NCI-H1436 treated with DMSO at 0.1 percent for 48 hours (cell line): Measurements from ENCODE around the gene TMX2.
"Not testable (repeated sequence)": the region's sequence is repeated elsewhere in the genome, so short reads cannot be mapped to it uniquely, and the experiment has no call there.

Experiments used
- DNase-seq: peaks from one replicate; lab custom pipeline; 2025; lab: John Stamatoyannopoulos, UW

Gene TMX2

DNA sequence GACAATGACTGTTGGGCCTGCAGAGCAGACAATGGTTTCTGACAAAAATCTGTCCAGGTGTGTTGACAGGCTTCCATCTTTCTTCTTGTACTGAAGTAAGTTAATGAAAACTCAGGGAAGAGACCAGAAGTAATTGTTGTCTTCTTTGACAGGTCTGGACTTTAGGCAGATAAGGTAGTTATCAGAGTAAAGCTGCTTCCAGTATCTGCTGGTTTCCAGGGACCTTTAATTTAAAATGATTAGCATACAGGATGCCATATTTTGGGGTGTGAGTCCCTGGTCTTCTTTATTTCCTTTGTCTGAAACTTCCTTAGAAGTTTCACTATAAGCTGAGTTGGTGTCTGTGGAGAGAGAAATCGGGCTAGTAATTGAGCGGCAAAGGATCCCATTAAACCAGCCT, 1.4 kb downstream of the TMX2 start:
- DNase-seq: no peak

DNA sequence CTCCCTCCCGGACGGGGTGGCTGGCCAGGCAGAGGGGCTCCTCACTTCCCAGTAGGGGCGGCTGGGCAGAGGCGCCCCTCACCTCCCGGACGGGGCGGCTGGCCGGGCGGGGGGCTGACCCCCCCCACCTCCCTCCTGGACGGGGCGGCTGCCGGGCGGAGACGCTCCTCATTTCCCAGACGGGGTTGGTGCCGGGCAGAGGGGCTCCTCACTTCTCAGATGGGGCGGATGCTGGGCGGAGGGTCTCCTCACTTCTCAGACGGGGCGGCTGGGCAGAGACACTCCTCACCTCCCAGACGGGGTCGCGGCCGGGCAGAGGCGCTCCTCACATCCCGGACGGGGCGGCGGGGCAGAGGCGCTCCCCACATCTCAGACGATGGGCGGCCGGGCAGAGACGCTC, 4.3 kb downstream of the TMX2 start:
- not testable (repeated sequence) for DNase-seq

GRCh38 chr11:57727185-57727584, 14.8 kb downstream of the TMX2 start:
- DNase-seq: no peak

GRCh38 chr11:57728829-57729228, 16.4 kb downstream of the TMX2 start:
- DNase-seq: no peak

- no peak for DNase-seq
Observed at GRCh38 chr11:57729479-57729878, 17.1 kb downstream of the TMX2 start.

- DNase-seq: no peak
Observed at GRCh38 chr11:57732661-57733060, 20.3 kb downstream of the TMX2 start.

DNA sequence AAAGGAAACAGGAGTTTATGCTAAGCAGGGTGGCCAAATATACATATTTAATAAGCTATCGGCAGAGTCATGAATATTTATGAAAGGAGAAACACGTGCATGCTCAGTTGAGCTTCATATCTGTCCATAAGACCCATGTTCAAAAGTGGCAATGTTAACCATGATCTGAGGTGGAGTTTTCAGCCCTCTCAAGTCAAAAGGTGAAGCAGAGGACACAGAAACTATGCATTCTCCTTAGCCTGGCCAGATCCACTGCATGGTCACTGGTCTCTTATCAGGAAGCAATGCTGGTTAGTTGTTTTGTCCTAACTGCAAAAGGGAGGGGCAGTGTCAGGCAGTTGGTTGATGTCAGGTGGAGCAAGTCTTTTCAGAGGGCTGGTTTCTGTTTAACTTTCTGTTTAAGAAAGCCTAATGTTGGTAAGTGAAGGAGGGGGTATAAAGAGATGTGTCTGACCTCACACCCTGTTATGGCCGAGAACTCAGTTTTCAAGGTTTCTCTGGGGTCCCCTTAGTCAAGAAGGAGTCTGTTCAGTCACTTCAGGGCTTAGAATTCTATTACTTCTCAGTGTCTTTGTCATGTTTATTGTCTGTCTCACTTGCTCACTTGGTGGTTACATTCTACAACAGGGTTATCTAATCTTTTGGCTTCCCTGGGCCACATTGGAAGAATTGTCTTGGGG, 23.4 kb downstream of the TMX2 start:
- DNase-seq: no peak

GRCh38 chr11:57741132-57742086, 29.0 kb downstream of the TMX2 start, which contains the start of gene SELENOH:
Gene SELENOH, plus strand, starts transcription at chr11:57741491. Its CDS starts 105 bp downstream, at chr11:57741596.
- peak; percentile 81 for DNase-seq

- no peak for DNase-seq
Observed at GRCh38 chr11:57742087-57742452, 29.7 kb downstream of the TMX2 start.

GRCh38 chr11:57744357-57744756, 32.0 kb downstream of the TMX2 start:
- DNase-seq: no peak

DNA sequence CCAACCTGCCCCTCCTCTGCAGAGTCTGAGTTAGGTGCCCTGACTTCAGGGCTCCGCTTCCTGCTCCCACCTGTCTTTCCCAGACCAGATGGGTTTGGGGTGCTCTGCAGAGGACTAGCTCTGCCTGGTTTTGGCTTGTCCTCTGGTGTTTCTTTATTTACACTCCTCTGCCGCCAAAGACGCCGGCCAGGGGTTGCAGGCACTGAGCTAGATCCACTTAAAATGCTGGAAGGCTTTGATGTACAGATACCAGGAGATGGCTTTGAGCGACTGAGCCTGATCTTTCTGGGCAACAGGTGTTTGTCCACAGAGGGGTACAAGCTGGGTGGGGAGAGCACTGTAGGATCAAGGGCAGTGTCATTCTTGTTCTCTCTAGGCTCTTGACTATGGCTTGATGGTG, 32.8 kb downstream of the TMX2 start:
- DNase-seq: no peak

GRCh38 chr11:57746920-57747319, 34.5 kb downstream of the TMX2 start:
- no peak for DNase-seq

GRCh38 chr11:57751176-57751575, 38.8 kb downstream of the TMX2 start:
- DNase-seq: no peak

DNA sequence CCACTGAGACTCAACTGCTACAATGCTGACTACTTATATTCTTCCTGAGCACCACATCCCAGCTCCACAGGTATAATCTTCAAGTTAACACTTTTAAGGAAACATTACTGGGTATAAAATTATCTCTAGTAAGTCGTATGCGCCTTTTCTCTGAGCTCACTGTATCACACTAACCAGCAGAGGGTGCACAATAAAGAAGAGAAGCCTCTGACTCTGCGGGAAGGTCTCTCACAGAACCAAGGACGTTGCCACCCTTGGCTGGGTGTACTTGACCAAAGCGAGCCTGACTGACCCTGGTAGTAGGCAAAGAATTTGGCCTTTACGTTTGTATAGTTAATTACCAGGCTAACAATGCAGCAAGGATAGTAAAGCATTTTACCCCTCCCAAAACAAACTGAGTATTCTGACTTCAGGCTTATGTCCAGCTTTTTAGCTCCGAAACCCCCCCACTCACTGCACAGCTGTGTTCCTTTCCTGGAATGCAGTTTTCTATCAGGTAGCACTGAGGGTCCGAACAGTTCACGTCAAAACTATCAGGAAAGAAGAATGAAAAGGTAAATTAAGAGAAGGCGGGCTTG, 39.4 kb downstream of the TMX2 start, which contains the start of gene BTBD18:
Gene BTBD18, minus strand, starts transcription at position 144 of the 578 bp plus-strand sequence. CDS start 631 bp downstream, outside the sequence.
- no peak for DNase-seq

DNA sequence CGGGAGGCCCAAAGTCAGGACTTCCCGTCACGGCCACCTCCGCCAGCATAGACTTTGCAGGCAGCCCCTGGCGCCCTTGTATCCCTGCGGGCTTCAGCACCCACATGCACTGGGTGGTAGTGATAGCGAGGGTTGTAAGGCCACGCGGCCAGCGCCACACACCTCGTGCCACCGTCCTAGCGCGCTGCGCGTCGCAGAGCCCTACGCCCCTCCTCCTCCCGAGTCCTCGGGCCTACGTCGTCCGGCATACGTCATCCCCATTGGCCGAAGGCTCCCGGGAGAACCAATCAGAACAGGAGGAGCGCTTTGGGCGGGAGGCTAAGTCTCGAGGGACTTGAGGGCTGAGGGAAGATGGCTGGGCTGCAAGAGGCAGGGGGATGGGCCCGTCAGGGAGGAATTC, 40.6 kb downstream of the TMX2 start:
- DNase-seq: no peak

DNA sequence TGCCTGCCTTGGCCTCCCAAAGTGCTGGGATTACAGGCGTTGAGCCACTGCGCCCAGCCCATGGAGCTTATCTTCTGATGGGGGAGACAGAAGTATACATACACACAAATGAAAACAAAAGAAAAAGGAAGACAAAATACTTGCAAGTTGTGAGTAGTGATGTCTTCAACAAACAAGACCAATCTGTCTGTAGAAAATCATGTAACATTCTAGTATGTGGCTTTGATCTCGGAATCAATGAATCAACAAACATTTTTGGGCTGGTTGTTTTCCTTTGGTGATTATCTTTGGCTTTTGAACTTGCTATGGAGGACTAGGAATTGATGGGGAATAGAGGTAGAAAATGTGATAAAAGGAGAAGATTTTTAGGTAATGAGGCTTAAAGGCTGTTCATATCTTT, 45.8 kb downstream of the TMX2 start:
- no peak for DNase-seq

- DNase-seq: no peak
Observed at GRCh38 chr11:57761301-57762234, 49.2 kb downstream of the TMX2 start, which contains the start of gene CTNND1. Gene CTNND1, plus strand, starts transcription at chr11:57761802. Its CDS starts 29,677 bp downstream, at chr11:57791479.

DNA sequence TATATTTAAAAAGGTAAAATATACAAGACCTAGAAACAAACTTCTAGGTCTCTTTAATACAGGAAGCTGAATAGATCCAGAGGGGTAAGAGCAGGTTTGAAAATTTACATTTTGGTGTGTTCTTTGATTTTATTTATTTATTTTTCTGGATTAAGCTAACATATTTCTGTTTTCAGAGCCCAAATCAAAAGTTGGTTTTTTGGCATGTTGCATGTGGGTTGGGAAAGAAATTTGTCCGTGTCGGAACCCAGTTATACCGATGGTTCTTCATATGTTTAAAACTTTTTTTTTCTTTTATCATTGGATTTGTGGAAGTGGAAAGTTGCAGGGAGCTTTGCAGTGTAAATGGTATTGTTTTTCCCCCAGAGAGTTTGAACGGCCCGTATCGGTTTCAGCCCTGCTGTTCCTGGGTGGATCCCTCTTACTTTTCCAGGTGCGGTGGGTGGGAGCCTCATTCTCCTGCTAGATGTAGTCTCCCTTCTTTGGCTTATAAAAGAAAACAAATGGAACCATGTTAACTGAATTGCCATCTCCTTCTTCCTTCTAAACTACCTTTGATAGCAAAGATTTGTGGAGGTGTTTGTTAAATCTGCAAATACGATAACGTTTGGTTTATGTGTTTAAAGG, 50.0 kb downstream of the TMX2 start:
- DNase-seq: no peak

- DNase-seq: no peak
Observed at GRCh38 chr11:57763568-57763967, 51.2 kb downstream of the TMX2 start.

GRCh38 chr11:57764021-57764420, 51.6 kb downstream of the TMX2 start:
- DNase-seq: no peak

- no peak for DNase-seq
Observed at GRCh38 chr11:57764566-57764965, 52.2 kb downstream of the TMX2 start.
